ENCODE results near the gene TIMM13.
"Not testable (repeated sequence)": the region's sequence is repeated elsewhere in the genome, so short reads cannot be mapped to it uniquely, and the experiment has no call there.

Gene TIMM13

GRCh38 chr19:2415281-2415972 lies 12.0 kb downstream of the TIMM13 start:
- no peak for DNase-seq (ENCODE audit: low spot score)

DNA sequence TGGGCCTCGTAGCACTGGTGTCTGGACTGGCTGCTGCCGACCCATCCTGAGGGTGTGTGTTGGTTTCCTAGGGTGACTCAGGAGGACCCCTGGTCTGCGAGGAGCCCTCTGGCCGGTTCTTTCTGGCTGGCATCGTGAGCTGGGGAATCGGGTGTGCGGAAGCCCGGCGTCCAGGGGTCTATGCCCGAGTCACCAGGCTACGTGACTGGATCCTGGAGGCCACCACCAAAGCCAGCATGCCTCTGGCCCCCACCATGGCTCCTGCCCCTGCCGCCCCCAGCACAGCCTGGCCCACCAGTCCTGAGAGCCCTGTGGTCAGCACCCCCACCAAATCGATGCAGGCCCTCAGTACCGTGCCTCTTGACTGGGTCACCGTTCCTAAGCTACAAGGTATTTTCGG lies 13.8 kb downstream of the TIMM13 start:
- DNase-seq (ENCODE audit: low spot score): no peak

DNA sequence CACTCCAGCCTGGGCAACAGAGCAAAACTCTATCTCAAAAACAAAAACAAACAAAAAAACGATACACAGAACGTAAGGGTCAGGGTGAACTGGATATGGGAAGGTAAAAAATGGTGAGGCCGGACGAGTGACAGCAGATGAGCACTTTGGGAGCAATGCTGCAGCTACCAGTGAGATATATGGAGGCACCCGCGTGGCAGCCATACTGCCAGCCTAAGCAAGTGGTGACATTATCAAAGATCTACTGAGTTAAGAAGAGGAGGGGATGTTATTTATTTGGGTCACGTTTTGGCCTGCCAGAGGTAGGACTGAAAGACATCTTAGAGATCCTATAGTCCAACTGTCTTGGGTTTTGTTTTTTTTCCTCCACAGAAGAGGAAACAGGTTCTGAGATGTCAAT lies 14.2 kb downstream of the TIMM13 start:
- DNase-seq (ENCODE audit: low spot score): no peak

DNA sequence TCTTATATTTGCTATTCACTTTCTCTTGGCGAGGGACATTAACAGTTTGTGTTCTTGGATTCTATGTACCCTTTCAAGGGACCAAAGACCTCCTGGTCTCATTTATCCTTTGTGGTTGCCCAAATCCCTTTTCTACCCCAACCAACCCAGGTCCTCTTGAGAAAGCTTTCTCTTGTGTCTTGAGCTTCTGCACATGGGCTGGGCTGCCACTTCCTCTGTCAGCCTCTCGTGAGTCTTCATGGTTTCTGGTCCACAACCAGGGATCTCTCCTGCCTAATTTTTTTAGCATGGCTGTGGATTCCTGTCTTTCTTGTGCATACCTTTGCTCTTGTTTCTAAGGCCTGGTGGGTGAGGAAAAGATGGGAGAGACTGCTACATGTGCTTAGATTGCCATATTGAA lies 14.9 kb downstream of the TIMM13 start:
- DNase-seq (ENCODE audit: low spot score): no peak

DNA sequence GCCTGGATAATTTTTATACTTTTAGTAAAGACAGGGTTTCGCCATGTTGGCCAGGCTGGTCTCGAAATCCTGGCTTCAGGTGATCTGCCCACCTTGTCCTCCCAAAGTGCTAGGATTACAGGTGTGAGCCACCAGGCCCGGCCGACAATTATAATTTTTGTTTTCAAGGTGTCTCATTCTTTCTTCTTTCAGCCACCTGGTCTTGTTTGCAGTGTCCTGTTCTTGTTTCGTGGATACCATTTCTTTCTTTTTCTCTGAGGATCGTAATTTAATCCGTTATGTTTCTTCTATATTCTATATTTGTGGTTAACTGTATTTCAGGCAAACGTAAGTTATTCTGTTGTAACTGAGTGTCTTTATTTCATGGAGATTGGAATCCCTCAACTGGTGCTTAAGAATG lies 15.7 kb downstream of the TIMM13 start:
- no peak for DNase-seq (ENCODE audit: low spot score)

DNA sequence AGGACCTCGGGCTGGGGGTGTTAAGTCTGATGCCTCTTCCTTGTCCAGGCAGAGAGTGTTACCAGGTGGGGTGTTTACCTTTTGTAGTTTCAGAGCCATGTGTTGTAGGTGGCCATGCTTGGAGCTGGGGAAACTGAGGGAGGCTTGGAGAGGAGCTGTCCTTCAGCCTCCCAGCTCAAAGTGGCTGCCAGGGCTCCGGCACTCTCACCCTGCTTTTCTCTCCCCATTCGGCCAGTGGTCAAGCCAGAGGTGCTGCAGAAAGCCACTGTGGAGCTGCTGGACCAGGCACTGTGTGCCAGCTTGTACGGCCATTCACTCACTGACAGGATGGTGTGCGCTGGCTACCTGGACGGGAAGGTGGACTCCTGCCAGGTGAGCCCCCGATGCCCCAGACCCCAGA lies 17.4 kb downstream of the TIMM13 start:
- no peak for DNase-seq (ENCODE audit: low spot score)

DNA sequence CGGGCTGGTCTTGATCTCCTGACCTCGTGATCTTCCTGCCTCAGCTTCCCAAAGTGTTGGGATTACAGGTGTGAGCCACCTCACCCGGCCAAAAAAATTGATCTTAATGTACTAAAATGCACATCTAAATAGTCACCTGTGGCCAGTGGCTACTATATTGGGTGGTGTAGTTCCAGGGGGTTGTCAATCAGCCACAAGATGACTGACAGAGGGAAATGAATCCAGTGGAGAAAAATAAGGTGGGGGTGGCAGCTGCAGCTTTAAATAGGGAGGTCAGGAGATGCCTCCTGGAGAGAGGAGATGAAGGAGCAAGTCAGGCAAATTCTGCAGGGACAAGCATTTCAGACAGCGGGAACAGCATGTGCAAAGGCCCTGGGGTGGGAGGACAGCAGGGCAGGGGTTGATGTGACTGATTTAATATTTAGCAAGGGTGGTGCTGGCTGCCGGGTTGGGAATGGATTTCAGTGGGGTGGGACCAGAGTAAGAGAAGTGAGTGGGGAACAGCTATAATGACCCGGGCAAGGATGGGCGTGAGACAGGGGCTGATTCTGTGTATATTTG lies 18.0 kb downstream of the TIMM13 start:
- DNase-seq (ENCODE audit: low spot score): no peak

DNA sequence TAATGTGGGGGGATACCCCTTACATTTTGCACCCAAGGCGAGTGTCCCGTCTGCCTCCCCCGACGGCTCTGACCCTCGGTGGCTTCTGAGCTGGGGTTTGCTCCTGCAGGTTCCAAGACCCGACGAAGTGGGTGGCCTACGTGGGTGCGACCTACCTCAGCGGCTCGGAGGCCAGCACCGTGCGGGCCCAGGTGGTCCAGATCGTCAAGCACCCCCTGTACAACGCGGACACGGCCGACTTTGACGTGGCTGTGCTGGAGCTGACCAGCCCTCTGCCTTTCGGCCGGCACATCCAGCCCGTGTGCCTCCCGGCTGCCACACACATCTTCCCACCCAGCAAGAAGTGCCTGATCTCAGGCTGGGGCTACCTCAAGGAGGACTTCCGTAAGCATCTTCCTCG lies 19.1 kb downstream of the TIMM13 start:
- no peak for DNase-seq (ENCODE audit: low spot score)

DNA sequence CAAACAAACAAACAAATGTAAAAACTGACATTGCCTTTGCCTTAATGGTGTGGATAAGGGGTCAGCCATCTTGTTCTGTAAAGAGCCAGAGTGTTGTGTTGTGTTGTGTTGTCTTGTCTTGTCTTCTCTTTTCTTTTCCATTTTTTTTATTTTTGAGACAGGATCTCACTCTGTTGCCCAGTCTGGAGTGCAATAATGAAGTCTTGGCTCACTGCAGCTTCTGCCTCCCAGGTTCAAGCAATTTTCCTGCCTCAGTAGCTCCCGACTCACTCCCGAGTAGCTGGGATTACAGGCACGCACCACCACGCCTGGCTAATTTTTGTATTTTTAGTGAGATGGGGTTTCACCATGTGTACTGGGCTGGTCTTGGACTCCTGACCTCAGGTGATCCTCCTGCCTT lies 27.8 kb downstream of the TIMM13 start:
- DNase-seq (ENCODE audit: low spot score): no peak

- DNase-seq (ENCODE audit: low spot score): no peak
Measured at GRCh38 chr19:2398735-2399305, 28.6 kb downstream of the TIMM13 start.

GRCh38 chr19:2397173-2397572 lies 30.2 kb downstream of the TIMM13 start:
- DNase-seq (ENCODE audit: low spot score): not testable (repeated sequence)

DNA sequence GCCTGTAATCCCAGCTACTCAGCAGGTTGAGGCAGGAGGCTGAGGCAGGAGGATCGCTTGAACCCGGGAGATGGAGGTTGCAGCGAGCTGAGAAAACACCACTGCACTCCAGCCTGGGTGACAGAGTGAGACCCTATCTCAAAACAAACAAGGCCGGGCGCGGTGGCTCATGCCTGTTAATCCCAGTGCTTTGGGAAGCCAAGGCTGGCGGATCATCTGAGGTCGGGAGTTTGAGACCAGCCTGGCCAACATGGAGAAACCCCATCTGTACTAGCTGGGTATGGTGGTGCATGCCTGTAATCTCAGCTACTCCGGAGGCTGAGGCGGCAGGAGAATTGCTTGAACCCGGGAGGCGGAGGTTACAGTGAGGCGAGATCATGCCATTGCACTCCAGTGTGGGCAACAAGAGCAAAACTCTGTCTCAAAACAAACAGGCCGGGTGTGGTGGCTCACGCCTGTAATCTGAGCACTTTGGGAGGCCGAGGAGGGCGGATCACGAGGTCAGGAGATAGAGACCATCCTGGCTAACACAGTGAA lies 32.0 kb downstream of the TIMM13 start:
- not testable (repeated sequence) for DNase-seq (ENCODE audit: low spot score)

- DNase-seq (ENCODE audit: low spot score): no peak
Measured at GRCh38 chr19:2394442-2395292, 32.7 kb downstream of the TIMM13 start.

- DNase-seq (ENCODE audit: low spot score): no peak
Measured at GRCh38 chr19:2394054-2394441, 33.3 kb downstream of the TIMM13 start.

- DNase-seq (ENCODE audit: low spot score): not testable (repeated sequence)
Measured at GRCh38 chr19:2392899-2393298, 34.5 kb downstream of the TIMM13 start.

DNA sequence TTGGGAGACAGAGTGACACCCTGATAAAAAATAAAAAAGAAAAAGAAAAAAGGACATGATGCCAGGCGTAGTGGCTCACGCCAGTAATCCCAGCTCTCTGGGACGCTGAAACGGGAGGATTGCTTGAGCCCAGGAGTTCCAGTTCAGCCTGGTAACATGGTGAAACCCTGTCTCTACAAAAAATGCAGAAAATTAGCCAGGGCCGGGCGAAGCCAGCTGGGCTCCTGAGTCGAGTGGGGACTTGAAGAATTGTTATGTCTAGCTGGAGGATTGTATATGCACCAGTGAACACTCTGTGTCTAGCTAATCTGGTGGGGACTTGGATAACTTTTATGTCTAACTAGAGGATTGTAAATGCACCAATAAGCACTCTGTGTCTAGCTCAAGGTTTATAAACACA lies 35.0 kb downstream of the TIMM13 start:
- DNase-seq (ENCODE audit: low spot score): no peak

- peak; percentile 71 for DNase-seq (ENCODE audit: low spot score)
Measured at GRCh38 chr19:2391118-2391725, 36.2 kb downstream of the TIMM13 start.

GRCh38 chr19:2389594-2389993 lies 37.8 kb downstream of the TIMM13 start:
- DNase-seq (ENCODE audit: low spot score): no peak

DNA sequence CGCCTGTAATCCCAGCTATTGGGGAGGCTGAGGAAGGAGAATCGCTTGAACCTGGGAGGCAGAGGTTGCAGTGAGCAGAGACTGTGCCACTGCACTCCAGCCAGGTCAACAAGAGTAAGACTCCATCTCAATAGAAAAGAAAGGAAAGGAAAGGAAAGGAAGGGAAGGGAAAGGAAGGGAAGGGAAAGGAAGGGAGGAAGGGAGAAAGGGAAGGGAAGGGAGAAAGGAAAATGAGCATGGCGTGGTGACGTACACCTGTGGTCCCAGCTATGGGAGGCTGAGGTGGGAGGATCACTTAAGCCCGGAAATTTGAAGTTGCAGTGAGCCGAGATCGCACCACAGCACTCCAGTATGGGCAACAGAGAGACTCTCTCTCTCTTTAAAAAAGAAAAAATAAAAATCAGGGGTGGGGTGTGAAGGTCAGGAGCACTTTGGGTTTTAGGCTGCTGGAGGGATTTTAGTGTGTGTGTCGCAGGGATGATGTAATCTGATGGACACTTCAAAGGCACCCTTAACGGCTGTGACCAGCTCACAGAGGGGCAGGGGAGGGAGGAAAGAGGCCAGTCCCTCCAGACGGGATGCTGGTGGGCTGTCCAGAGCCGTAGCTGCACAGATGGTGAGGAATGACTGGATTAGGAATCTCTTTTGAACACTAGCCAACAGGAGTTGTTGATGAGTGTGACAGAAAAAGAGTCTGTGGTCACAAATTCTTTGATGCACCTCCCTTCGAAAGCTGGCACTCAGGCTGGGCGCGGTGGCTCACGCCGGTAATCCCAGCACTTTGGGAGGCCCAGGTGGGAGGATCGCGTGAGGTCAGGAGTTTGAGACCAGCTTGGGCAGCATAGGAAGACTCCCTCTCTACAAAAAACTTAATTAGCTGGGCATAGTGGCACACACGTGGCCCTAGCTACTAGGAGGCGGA lies 39.8 kb downstream of the TIMM13 start:
- no peak for DNase-seq (ENCODE audit: low spot score)

- DNase-seq (ENCODE audit: low spot score): peak; percentile 94
Measured at GRCh38 chr19:2385053-2385721, 42.2 kb downstream of the TIMM13 start.
